ENCODE data around the gene FARP1.
"Not testable (repeated sequence)": the region's sequence is repeated elsewhere in the genome, so short reads cannot be mapped to it uniquely, and the experiment has no call there.

The FARP1 gene

DNA sequence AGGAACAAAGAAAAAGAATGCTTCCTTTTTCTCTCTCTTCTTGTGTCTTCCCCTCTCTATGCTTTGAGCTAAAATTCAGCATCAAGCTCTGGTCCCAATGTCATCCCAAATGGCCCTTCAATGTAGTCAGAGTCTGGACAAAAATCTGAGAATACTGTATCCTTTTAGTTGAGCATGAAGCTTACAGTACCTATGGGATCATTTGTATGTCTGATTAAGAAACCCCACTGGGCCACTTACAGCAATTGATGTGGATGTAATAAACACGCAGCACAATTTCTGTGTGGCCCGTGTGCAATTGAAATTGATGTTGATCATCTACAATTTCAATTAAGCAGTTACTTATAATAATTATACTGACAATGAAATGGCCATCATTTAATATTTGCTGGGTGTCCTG lies 223.1 kb downstream of the FARP1 start:
- Histone ChIP-seq H3K4me2 (ENCODE audit: low read length) (no peak overlapping the region), H4K20me1 (ENCODE audit: control insufficient read depth, insufficient read depth, low read depth, low read length) (no peaks in the 10 kb centered on the region), H3K27ac (ENCODE audit: low read depth, low read length) (no peak overlapping the region), H3F3A (ENCODE audit: control insufficient read depth, insufficient read depth) (no peaks in the 10 kb centered on the region), H3K4me1 (ENCODE audit: control insufficient read depth, low read length) (no peaks in the 10 kb centered on the region), H3K79me2 (ENCODE audit: control insufficient read depth, low read length) (no peaks in the 10 kb centered on the region), H3K9me3 (ENCODE audit: control insufficient read depth, insufficient read depth, low read length) (no peaks in the 10 kb centered on the region), H3K36me3 (ENCODE audit: control insufficient read depth, low read length) (no peaks in the 10 kb centered on the region), H3K27me3 (ENCODE audit: control insufficient read depth, low read length) (no peaks in the 10 kb centered on the region), H3K4me3 (ENCODE audit: low read length) (no peak overlapping the region), H3K9me2 (replicated peaks; ENCODE audit: control insufficient read depth, low read length) (no peaks in the 10 kb centered on the region)
- TF ChIP-seq CTCF (IDR thresholded peaks at IDR 0.05; ENCODE audit: low read depth, low read length, poor library complexity, severe bottlenecking): no peak
- no peak for TF ChIP-seq EZH2phosphoT487 (IDR thresholded peaks at IDR 0.05; ENCODE audit: borderline replicate concordance, low read length)

DNA sequence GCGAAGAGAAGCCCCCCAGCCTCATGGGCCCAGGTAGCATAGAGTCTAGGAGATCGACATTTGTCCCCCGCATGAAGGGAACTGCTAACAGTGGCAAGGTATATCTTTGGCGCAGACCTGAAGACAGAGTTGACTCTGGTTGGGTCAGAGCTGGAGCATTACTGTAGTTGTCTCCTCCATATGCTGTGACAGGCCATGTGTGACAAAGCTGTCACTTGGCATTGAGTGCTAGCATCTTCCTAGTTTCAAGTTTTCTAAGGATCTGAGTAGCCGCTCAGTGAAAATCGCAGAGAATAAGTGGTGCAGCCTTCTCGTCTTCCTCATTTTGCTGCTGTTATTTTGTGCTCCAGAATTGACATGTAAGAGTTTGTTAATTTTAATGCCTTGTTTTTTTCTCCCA lies 223.5 kb downstream of the FARP1 start:
- no peak overlapping the region for H3K27ac ChIP-seq (ENCODE audit: low read depth, low read length)
- no peak overlapping the region for H3K4me2 ChIP-seq (ENCODE audit: low read length)
- H3K9me2 ChIP-seq (replicated peaks; ENCODE audit: control insufficient read depth, low read length): no peaks in the 10 kb centered on the region
- H4K20me1 ChIP-seq (ENCODE audit: control insufficient read depth, insufficient read depth, low read depth, low read length): no peaks in the 10 kb centered on the region
- no peaks in the 10 kb centered on the region for H3K79me2 ChIP-seq (ENCODE audit: control insufficient read depth, low read length)
- no peak overlapping the region for H3K4me3 ChIP-seq (ENCODE audit: low read length)
- no peaks in the 10 kb centered on the region for H3F3A ChIP-seq (ENCODE audit: control insufficient read depth, insufficient read depth)
- no peaks in the 10 kb centered on the region for H3K9me3 ChIP-seq (ENCODE audit: control insufficient read depth, insufficient read depth, low read length)
- TF ChIP-seq EZH2phosphoT487 (IDR thresholded peaks at IDR 0.05; ENCODE audit: borderline replicate concordance, low read length) (no peak), CTCF (IDR thresholded peaks at IDR 0.05; ENCODE audit: low read depth, low read length, poor library complexity, severe bottlenecking) (no peak)
- H3K4me1 ChIP-seq (ENCODE audit: control insufficient read depth, low read length): no peaks in the 10 kb centered on the region
- H3K36me3 ChIP-seq (ENCODE audit: control insufficient read depth, low read length): no peaks in the 10 kb centered on the region
- H3K27me3 ChIP-seq (ENCODE audit: control insufficient read depth, low read length): no peaks in the 10 kb centered on the region

- Histone ChIP-seq H3K4me2 (ENCODE audit: low read length) (no peak overlapping the region), H3K4me3 (ENCODE audit: low read length) (no peak overlapping the region), H3F3A (ENCODE audit: control insufficient read depth, insufficient read depth) (no peaks in the 10 kb centered on the region), H3K27ac (ENCODE audit: low read depth, low read length) (no peak overlapping the region), H3K27me3 (ENCODE audit: control insufficient read depth, low read length) (no peaks in the 10 kb centered on the region), H3K9me3 (ENCODE audit: control insufficient read depth, insufficient read depth, low read length) (no peaks in the 10 kb centered on the region), H3K36me3 (ENCODE audit: control insufficient read depth, low read length) (no peaks in the 10 kb centered on the region), H4K20me1 (ENCODE audit: control insufficient read depth, insufficient read depth, low read depth, low read length) (no peaks in the 10 kb centered on the region), H3K4me1 (ENCODE audit: control insufficient read depth, low read length) (no peaks in the 10 kb centered on the region), H3K79me2 (ENCODE audit: control insufficient read depth, low read length) (no peaks in the 10 kb centered on the region), H3K9me2 (replicated peaks; ENCODE audit: control insufficient read depth, low read length) (no peaks in the 10 kb centered on the region)
- TF ChIP-seq EZH2phosphoT487 (IDR thresholded peaks at IDR 0.05; ENCODE audit: borderline replicate concordance, low read length): no peak
Observed at GRCh38 chr13:98366959-98367358, 224.1 kb downstream of the FARP1 start.

DNA sequence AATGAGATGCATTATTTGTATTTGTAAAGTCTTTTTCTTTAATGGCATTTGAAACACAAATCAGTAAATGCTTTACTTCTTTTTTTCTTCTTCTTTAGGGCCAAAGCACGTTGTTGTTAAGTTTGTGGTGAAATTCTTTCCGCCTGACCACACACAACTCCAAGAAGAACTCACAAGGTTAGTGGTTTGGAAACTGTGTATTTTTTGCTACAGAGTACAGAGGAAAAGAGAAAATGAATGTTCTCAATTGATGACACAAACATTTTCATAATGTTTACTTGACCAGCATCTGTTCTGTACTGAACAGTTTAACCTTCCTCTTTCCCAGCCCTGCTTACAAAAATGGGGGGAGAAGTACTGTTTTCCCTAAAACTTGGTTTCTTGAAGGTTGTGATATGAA lies 225.1 kb downstream of the FARP1 start:
- H3K9me2 ChIP-seq (replicated peaks; ENCODE audit: control insufficient read depth, low read length): no peaks in the 10 kb centered on the region
- H4K20me1 ChIP-seq (ENCODE audit: control insufficient read depth, insufficient read depth, low read depth, low read length): no peaks in the 10 kb centered on the region
- no peaks in the 10 kb centered on the region for H3K27me3 ChIP-seq (ENCODE audit: control insufficient read depth, low read length)
- H3K9me3 ChIP-seq (ENCODE audit: control insufficient read depth, insufficient read depth, low read length): no peaks in the 10 kb centered on the region
- TF ChIP-seq EZH2phosphoT487 (IDR thresholded peaks at IDR 0.05; ENCODE audit: borderline replicate concordance, low read length): no peak
- TF ChIP-seq CTCF (IDR thresholded peaks at IDR 0.05; ENCODE audit: low read depth, low read length, poor library complexity, severe bottlenecking): no peak
- H3K4me3 ChIP-seq (ENCODE audit: low read length): no peak overlapping the region
- H3F3A ChIP-seq (ENCODE audit: control insufficient read depth, insufficient read depth): no peaks in the 10 kb centered on the region
- no peaks in the 10 kb centered on the region for H3K4me1 ChIP-seq (ENCODE audit: control insufficient read depth, low read length)
- H3K79me2 ChIP-seq (ENCODE audit: control insufficient read depth, low read length): no peaks in the 10 kb centered on the region
- no peak overlapping the region for H3K4me2 ChIP-seq (ENCODE audit: low read length)
- no peak overlapping the region for H3K27ac ChIP-seq (ENCODE audit: low read depth, low read length)
- H3K36me3 ChIP-seq (ENCODE audit: control insufficient read depth, low read length): no peaks in the 10 kb centered on the region

DNA sequence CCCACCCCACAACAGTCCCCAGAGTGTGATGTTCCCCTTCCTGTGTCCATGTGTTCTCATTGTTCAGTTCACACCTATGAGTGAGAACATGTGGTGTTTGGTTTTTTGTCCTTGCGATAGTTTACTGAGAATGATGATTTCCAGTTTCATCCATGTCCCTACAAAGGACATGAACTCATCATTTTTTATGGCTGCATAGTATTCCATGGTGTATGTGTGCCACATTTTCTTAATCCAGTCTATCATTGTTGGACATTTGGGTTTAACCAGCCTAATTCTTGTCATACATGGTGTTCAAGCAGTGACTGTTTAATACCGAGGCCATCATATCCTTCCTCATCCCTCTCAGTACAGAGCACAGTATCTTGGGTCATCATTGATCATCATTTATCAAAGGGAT lies 226.6 kb downstream of the FARP1 start:
- not testable (repeated sequence) for H3K27ac ChIP-seq (ENCODE audit: low read depth, low read length); H3K9me2 ChIP-seq (replicated peaks; ENCODE audit: control insufficient read depth, low read length); H3F3A ChIP-seq (ENCODE audit: control insufficient read depth, insufficient read depth); H4K20me1 ChIP-seq (ENCODE audit: control insufficient read depth, insufficient read depth, low read depth, low read length); H3K4me2 ChIP-seq (ENCODE audit: low read length); H3K27me3 ChIP-seq (ENCODE audit: control insufficient read depth, low read length); H3K9me3 ChIP-seq (ENCODE audit: control insufficient read depth, insufficient read depth, low read length); H3K4me1 ChIP-seq (ENCODE audit: control insufficient read depth, low read length); H3K4me3 ChIP-seq (ENCODE audit: low read length); H3K36me3 ChIP-seq (ENCODE audit: control insufficient read depth, low read length); H3K79me2 ChIP-seq (ENCODE audit: control insufficient read depth, low read length)

All from DOHH2 (cell line).